PC-3 (cell line): ENCODE data around the gene MCF2L2. TPM values are rescaled to one million over a fixed set of nuclear protein-coding genes. Genes with fewer than 3 reads are reported as not detected.
"Not testable (repeated sequence)": the region's sequence is repeated elsewhere in the genome, so short reads cannot be mapped to it uniquely, and the experiment has no call there.

Experiments
- ATAC-seq: fragments of 200-7000 bp; cut with Tn5 transposase; 2 replicates; pipeline ENCODE4 v1.9.1; 2020; ENCODE audit warnings: mild to moderate bottlenecking, moderate library complexity
- BruUV-seq: library from RNA; stranded (reverse); fragments of 400-500 nt; replicated peaks from 2 replicates; lab custom pipeline; 2021; lab: Mats Ljungman, UMichigan
- CTCF ChIA-PET: fragments of 300-600 bp; sonication (Branson Sonifier 250); formaldehyde crosslinking; loops from one replicate; lab custom pipeline; 2022; ENCODE audit warnings: antibody characterized with exemption; lab: Charles Lee
- POLR2A ChIA-PET: fragments of 300-600 bp; sonication (Branson Sonifier 250); formaldehyde crosslinking; loops from one replicate; lab custom pipeline; 2022; ENCODE audit warnings: antibody characterized with exemption; ENCODE audit not compliant: unreplicated experiment; lab: Charles Lee
- DNase-seq: peaks from one replicate; pipeline ENCODE4 v3.0.0-alpha.2; 2015
- H2AFZ ChIP-seq: fragments of 300-600 bp; sonication (generic); 2 replicates; pipeline ENCODE4 v1.6.0; 2016; ENCODE audit warnings: antibody characterized with exemption, low read length
- H3F3A ChIP-seq: fragments of 300-600 bp; sonication (generic); one replicate; pipeline ENCODE4 v1.6.0; 2017; ENCODE audit warnings: antibody characterized with exemption, low read length, control low read depth, mild to moderate bottlenecking; ENCODE audit not compliant: unreplicated experiment
- H3K27ac ChIP-seq: fragments of 300-600 bp; sonication (generic); 2 replicates; pipeline ENCODE4 v1.5.1; 2016; ENCODE audit warnings: mild to moderate bottlenecking, low read length
- H3K27me3 ChIP-seq: fragments of 300-600 bp; sonication (generic); 2 replicates; pipeline ENCODE4 v1.6.1; 2016; ENCODE audit warnings: low read length, mixed read lengths
- H3K36me3 ChIP-seq: fragments of 300-600 bp; sonication (generic); 2 replicates; pipeline ENCODE4 v1.6.1; 2016; ENCODE audit warnings: low read depth, mixed run types, low read length, mixed read lengths
- H3K4me1 ChIP-seq: fragments of 300-600 bp; sonication (generic); 2 replicates; pipeline ENCODE4 v1.5.1; 2016; ENCODE audit warnings: low read length; ENCODE audit not compliant: insufficient read depth
- H3K4me2 ChIP-seq: fragments of 300-600 bp; sonication (generic); 2 replicates; pipeline ENCODE4 v1.6.0; 2016; ENCODE audit warnings: low read length
- H3K4me3 ChIP-seq: fragments of 300-600 bp; sonication (generic); 2 replicates; pipeline ENCODE4 v1.5.1; 2016; ENCODE audit warnings: mild to moderate bottlenecking, low read length, mixed read lengths
- H3K79me2 ChIP-seq: fragments of 300-600 bp; sonication (generic); 2 replicates; pipeline ENCODE4 v1.6.1; 2017; ENCODE audit warnings: low read length, mixed read lengths
- H3K9ac ChIP-seq: fragments of 300-600 bp; sonication (generic); 2 replicates; pipeline ENCODE4 v1.6.0; 2016; ENCODE audit warnings: mild to moderate bottlenecking, low read length
- H3K9me2 ChIP-seq: fragments of 300-600 bp; sonication (generic); replicated peaks from 2 replicates; pipeline ENCODE4 v1.6.1; 2016; ENCODE audit warnings: mixed run types, low read length, mixed read lengths
- H3K9me3 ChIP-seq: fragments of 300-600 bp; sonication (generic); 2 replicates; pipeline ENCODE4 v1.6.1; 2016; ENCODE audit warnings: low read length, mixed read lengths
- H4K20me1 ChIP-seq: fragments of 300-600 bp; sonication (generic); 2 replicates; pipeline ENCODE4 v1.6.1; 2016; ENCODE audit warnings: low read length, mixed read lengths
- EZH2 ChIP-seq: fragments of 300-600 bp; sonication (generic); IDR thresholded peaks from one replicate; pipeline ENCODE4 v1.6.1; 2017; ENCODE audit warnings: antibody characterized with exemption, mild to moderate bottlenecking, low read length; ENCODE audit not compliant: unreplicated experiment
- EZH2phosphoT487 ChIP-seq: fragments of 300-600 bp; sonication (generic); IDR thresholded peaks from 2 replicates; pipeline ENCODE4 v1.6.1; 2018; ENCODE audit warnings: mild to moderate bottlenecking, antibody characterized with exemption, low read length, borderline replicate concordance
- intact Hi-C: fragments of 100-400 bp; cut with micrococcal nuclease; formaldehyde crosslinking; loops from 2 replicates; pipeline ENCODE4 v1.9.0; 2023
- total RNA-seq: library from RNA; depleted of rRNA; stranded (reverse); fragments of >200 nt; gene quantifications from 2 replicates; pipeline ENCODE4 v1.2.3, GENCODE V29; 2014
- TF ChIP-seq, protein P1 (sequence below): fragments of 300-600 bp; sonication (generic); conservative IDR thresholded peaks from 2 replicates; pipeline ENCODE4 v1.5.1; 2017; ENCODE audit warnings: antibody characterized with exemption, low read depth, mild to moderate bottlenecking, low read length

The MCF2L2 gene
- total RNA-seq, 1 experiment from 2014 or later: 3.6 TPM

DNA sequence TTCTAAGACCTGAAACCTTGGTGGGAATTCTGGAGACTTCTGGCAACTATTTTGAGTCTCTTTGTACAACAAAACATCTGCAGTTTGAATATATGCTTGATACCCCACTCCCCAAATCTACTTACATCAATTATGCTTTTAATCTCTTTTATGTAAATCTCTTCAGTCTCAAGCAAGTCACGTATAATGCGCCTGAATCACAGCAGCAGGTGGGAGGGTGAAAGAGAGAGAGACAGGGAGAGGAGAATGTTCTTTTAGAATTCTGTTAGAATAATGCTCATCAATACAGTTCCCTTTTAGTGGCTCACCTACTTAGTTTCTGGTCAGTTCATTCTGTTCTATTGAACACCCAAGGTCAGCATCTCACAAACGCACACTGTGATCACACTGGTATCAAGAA is 197.6 kb downstream of the MCF2L2 start:
- no peak overlapping the region for H3K4me3 ChIP-seq
- H3K4me2 ChIP-seq: no peak overlapping the region
- H3K79me2 ChIP-seq: no peaks in the 10 kb centered on the region
- H3F3A ChIP-seq: no peaks in the 10 kb centered on the region
- POLR2A ChIA-PET: no interaction called here
- no peak overlapping the region for H3K9ac ChIP-seq
- H3K9me3 ChIP-seq: no peaks in the 10 kb centered on the region
- H3K9me2 ChIP-seq: no peaks in the 10 kb centered on the region
- ATAC-seq (no peak), DNase-seq (no peak)
- no peaks in the 10 kb centered on the region for H4K20me1 ChIP-seq
- BruUV-seq: no TSS peak
- CTCF ChIA-PET: no interaction called here
- H2AFZ ChIP-seq: no peak overlapping the region
- no peaks in the 10 kb centered on the region for H3K27me3 ChIP-seq
- H3K27ac ChIP-seq: no peak overlapping the region
- H3K4me1 ChIP-seq: no peaks in the 10 kb centered on the region
- intact Hi-C loops: no loop called here
- no peaks in the 10 kb centered on the region for H3K36me3 ChIP-seq
- TF ChIP-seq EZH2: no peak
- TF ChIP-seq EZH2phosphoT487: no peak
- TF ChIP-seq, protein P1, sequence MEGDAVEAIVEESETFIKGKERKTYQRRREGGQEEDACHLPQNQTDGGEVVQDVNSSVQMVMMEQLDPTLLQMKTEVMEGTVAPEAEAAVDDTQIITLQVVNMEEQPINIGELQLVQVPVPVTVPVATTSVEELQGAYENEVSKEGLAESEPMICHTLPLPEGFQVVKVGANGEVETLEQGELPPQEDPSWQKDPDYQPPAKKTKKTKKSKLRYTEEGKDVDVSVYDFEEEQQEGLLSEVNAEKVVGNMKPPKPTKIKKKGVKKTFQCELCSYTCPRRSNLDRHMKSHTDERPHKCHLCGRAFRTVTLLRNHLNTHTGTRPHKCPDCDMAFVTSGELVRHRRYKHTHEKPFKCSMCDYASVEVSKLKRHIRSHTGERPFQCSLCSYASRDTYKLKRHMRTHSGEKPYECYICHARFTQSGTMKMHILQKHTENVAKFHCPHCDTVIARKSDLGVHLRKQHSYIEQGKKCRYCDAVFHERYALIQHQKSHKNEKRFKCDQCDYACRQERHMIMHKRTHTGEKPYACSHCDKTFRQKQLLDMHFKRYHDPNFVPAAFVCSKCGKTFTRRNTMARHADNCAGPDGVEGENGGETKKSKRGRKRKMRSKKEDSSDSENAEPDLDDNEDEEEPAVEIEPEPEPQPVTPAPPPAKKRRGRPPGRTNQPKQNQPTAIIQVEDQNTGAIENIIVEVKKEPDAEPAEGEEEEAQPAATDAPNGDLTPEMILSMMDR: no peak

DNA sequence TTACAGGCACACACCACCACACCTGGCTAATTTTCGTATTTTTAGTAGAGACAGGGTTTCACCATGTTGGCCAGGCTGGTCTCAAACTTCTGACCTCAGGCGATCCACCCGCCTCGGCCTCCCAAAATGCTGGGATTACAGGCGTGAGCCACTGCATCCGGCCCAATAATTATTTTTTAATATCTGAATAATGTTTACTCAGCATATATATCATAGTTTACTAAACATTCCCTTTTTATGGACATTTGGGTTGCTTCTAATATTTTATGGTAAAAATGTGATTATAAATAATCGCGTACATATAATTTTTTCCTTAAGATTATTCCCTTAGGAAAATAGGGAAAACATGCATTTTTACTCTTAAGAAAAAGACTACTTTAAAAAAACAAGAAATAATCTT is 198.2 kb downstream of the MCF2L2 start:
- H3K36me3 ChIP-seq, H4K20me1 ChIP-seq, H3K4me2 ChIP-seq, H3F3A ChIP-seq, POLR2A ChIA-PET, H3K27me3 ChIP-seq, ATAC-seq, H3K27ac ChIP-seq, BruUV-seq, H3K9me3 ChIP-seq, H3K4me1 ChIP-seq, H3K4me3 ChIP-seq, DNase-seq, H2AFZ ChIP-seq, H3K79me2 ChIP-seq, H3K9me2 ChIP-seq, CTCF ChIA-PET, H3K9ac ChIP-seq, intact Hi-C loops: not testable (repeated sequence)

DNA sequence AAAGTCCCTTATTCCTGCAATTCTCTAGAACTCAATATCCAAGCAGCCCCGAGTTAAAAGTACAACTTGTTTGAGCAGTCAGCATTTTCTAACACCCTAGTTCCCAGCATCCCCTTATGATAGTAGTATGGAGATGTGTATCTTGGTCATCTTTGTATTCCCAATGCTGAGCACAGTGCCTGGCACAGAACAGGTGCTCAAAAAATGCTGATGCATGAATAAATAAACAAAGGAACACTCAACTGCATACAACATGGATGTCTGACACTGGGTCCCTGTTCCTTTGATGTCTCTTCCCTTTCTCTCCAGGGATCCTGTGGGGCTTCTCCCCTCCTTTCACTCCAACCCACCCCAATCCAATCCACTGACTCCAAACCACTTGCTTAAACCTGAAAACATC is 199.2 kb downstream of the MCF2L2 start:
- Histone ChIP-seq H3K36me3 (no peaks in the 10 kb centered on the region), H3K4me1 (no peaks in the 10 kb centered on the region), H2AFZ (no peak overlapping the region), H3F3A (no peaks in the 10 kb centered on the region), H3K9me2 (no peaks in the 10 kb centered on the region), H3K27ac (no peak overlapping the region), H3K9ac (no peak overlapping the region), H3K79me2 (no peaks in the 10 kb centered on the region), H3K27me3 (no peaks in the 10 kb centered on the region), H4K20me1 (no peaks in the 10 kb centered on the region), H3K9me3 (no peaks in the 10 kb centered on the region), H3K4me2 (no peak overlapping the region), H3K4me3 (no peak overlapping the region)
- DNase-seq (no peak), ATAC-seq (no peak)
- BruUV-seq: no TSS peak
- TF ChIP-seq, protein P1: no peak
- no peak for TF ChIP-seq EZH2
- no peak for TF ChIP-seq EZH2phosphoT487
- POLR2A ChIA-PET: no interaction called here
- CTCF ChIA-PET: no interaction called here
- intact Hi-C loops: no loop called here
